Measurements from ENCODE around the gene COPS7A.
"Not testable (repeated sequence)": the region's sequence is repeated elsewhere in the genome, so short reads cannot be mapped to it uniquely, and the experiment has no call there.

COPS7A gene

DNA sequence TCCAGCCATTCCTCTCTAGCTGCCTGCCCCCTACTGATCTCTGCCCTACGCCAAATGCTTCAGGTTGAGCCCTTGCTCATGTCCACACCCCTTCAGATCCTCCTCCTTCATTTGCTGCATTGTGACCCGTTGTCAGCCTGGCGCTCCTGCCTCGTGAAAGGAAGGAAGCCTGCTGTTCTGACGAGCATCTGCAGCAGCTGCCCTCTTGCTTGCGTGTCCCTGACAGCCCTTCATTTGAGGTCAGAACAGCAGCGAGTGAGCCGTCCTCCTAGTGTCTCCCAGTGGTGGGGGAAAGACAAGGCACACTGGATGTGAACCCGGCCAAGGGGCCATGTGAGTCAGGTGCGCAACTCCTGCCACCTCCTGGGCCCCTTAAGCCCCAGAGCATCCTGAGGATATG, 20.2 kb upstream of the COPS7A start:
- DNase-seq, result peak; percentile 42

DNA sequence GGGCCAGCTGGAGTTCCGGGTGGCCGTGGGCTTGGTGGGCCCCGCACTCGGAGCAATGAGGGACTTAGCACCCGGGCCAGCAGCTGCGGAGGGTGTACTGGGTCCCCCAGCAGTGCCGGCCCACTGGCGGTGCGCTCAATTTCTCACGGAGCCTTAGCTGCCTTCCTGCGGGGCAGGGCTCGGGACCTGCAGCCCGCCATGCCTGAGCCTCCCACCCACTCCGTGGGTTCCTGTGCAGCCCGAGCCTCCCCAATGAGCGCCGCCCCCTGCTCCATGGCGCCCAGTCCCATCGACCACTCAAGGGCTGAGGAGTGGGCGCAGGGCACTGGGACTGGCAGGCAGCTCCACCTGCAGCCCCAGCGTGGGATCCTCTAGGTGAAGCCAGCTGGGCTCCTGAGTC, 15.5 kb upstream of the COPS7A start:
- DNase-seq, result not testable (repeated sequence)

DNA sequence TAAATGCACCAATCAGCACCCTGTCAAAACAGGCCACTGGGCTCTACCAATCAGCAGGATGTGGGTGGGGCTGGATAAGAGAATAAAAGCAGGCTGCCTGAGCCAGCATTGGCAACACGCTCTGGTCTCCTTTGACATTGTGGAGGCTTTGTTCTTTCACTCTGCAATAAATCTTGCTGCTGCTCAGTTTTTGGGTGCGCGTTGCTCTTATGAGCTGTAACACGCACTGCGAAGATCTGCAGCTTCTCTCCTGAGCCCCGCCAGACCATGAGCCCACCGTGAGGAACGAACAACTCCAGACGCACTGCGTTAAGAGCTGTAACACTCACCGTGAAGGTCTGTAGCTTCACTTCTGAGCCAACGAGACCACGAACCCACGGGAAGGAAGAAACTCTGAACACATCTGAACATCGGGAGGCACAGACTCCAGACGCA, 14.9 kb upstream of the COPS7A start:
- DNase-seq, result no peak

DNA sequence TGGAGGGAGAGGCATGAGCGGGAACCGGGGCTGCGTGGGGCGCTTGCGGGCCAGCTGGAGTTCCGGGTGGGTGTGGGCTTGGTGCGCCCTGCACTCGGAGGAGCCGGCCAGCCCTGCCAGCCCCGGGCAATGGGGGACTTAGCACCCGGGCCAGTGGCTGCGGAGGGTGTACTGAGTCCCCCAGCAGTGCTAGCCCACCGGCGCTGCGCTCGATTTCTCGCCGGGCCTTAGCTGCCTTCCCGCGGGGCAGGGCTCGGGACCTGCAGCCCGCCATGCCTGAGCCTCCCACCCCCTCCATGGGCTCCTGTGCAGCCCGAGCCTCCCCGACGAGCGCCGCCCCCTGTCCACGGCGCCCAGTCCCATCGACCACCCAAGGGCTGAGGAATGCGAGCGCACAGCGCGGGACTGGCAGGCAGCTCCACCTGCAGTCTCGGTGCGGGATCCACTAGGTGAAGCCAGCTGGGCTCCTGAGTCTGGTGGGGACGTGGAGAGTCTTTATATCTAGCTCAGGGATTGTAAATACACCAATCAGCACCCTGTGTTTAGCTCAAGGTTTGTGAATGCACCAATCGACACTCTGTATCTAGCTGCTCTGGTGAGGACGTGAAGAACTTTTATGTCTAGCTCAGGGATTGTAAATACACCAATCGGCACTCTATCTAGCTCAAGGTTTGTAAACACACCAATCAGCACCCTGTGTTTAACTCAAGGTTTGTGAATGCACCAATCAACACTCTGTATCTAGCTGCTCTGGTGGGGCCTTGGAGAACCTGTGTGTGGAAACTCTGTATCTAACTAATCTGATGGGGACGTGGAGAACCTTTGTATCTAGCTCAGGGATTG, 7.6 kb upstream of the COPS7A start:
- not testable (repeated sequence) for DNase-seq

DNA sequence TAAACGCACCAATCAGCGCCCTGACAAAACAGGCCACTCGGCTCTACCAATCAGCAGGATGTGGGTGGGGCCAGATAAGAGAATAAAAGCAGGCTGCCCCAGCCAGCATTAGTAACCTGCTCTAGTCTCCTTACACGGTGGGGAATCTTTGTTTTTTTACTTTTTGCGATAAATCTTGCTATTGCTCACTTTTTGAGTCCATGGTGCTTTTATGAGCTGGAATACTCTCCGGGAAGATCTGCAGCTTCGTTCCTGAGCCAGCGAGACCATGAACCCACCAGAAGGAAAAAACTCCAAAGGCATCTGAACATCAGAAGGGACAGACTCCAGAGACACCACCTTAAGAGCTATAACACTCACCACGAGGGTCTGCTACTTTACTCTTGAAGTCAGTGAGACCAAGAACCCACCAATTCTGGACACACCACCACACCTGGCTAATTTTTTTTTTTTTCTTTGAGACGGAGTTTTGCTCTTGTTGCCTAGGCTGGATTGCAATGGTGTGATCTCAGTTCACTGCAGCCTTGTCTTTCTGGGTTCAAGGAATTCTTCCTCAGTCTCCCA, 6.9 kb upstream of the COPS7A start:
- no peak for DNase-seq

DNA sequence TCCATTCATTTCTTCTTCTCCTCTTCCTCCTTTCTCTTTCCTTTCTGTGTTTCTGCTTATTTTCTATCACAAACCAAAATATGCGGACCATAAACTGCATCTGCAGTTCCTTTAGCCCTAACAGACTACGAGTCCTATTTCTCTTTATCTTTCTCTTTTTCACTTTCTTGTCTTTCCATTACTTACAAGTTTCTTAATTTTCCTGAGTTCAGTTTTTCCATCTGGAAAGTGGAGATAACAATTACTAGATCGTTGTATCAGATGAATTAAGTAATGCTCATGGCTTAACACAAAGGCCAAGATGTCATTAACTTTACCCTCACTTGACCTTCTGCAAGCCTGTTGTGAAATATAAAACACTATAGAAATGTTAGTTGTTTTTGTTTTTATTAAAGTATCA, 983 bp upstream of the COPS7A start:
- DNase-seq, result peak; percentile 64

DNA sequence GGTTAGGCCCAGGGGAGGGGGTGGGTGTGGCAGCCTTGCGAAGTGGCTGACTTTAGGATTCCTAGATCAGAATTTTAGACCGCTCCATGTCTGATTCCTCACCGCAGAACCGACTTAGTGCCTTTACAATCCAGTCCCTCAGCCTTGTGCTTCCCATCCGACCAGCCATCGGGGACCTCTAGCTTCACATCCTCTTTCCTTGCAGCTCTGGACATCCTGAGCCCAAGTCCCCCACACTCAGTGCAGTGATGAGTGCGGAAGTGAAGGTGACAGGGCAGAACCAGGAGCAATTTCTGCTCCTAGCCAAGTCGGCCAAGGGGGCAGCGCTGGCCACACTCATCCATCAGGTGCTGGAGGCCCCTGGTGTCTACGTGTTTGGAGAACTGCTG, 557 bp downstream of the COPS7A start:
- peak; percentile 78 for DNase-seq

DNA sequence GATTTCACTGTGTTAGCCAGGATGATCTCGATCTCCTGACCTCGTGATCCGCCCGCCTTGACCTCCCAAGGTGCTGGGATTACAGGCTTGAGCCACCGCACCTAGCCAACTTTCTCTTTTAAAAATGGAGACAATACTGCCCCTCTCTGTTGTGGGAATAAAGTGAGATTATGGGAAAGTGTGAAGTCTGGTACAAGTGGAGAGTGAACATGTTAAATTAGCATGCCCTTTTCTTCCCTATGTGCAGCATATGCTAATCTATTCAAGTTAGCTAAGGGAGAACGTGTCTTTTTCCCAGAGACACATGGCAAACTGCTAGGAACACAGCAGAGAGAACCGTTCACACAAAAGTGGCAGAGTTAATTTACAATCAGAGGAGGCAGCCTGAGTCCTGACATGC, 1.5 kb downstream of the COPS7A start:
- no peak for DNase-seq

DNA sequence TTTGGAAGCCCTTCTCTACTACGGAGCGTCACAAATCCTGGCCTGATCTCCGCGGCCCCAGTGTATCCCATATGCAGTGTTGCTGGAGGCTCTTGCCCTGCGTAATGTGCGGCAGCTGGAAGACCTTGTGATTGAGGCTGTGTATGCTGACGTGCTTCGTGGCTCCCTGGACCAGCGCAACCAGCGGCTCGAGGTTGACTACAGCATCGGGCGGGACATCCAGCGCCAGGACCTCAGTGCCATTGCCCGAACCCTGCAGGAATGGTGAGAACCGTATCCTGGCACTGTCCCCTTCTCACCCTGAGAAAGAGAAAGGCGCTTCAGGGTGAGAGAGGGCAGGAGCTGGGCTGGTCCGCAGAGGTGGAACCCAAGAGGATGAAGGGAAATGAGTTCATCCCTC, 5.3 kb downstream of the COPS7A start:
- DNase-seq, result no peak

DNA sequence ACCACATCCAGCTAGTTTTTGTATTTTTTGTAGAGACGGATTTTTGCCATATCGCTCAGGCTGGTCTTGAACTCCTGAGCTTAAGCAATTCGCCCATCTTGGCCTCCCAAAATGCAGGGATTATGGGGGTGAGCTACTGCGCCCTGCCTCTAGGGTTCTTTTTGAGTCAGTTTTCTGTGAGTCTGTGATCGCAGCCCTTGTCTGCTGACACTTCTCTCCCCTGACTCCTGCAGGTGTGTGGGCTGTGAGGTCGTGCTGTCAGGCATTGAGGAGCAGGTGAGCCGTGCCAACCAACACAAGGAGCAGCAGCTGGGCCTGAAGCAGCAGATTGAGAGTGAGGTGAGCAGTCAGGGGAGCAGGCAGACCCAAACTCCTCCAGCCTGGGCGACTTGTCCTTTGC, 6.3 kb downstream of the COPS7A start:
- DNase-seq, result no peak

DNA sequence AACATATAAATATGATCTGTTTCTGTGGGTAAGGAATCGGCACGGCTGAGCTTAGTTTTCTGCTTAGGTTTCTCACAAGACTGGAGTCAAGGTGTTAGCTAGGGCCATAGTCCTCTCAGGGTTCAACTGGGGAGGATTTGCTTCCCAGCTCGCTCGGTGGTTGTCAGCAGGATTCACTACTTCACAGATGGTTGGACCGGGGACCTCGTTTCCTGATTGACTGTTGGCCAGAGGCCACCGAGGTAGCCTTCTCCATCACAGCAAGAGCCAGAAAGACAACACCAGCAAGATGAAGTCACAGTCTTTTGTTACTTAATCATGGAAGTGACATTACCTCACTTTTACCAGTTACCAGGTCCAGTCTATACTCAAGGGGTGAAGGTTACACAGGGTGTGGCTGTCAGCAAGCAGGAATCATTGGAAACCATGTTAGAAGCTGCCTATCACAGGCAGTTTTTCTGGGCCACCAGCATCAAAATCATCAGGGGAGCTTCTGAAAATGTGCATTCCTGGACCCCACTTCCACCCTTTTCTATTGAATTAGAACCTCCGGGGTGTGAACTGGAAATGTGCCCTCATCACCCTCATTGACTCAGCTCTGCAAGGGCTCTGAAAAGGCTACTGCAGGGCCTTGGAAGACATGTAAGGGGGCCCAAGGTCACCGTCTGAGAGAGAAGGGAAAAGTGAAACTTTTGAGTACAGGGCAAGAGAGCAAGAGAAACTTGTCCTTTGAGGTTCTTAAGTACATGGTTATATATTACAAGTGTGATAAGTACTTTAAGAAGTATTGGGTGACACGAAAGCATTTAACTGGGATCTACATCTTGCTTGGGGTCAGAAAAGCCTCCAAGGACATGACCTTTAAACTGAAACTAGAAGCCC, 10.9 kb downstream of the COPS7A start:
- no peak for DNase-seq

DNA sequence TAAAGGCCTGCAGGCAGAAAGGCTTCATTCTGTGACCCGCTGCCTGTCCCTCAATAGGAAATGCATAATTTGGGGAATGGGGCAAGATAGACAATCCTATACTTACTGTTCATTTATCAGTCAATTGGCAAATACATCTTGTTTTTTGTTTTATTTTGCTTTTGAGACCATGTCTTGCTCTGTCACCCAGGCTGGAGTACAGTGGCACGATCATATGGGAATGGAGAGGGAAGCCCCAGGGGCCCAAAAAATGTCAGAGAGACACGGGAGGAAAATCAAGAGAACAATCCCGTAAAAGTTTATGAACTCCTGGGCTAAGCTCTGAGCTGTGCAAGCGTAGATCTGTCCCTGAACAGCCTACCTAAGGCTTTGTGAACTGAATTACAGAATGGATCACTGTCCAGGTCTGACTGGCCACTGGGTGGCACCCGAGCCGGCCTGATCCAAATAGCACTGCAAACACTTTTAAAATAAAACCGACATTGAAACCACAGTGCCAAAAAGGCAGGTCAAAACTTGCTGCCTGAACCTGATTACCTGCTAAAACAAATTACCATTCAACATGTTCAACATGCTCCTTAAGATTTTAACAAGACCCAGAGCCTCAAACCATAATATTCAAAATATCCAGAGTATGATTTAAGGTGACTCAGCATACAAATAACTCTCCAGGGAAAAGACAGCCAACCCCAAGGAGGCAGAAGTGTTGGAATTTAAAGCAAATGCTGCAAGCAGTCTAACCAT, 11.8 kb downstream of the COPS7A start:
- peak; percentile 80 for DNase-seq

DNA sequence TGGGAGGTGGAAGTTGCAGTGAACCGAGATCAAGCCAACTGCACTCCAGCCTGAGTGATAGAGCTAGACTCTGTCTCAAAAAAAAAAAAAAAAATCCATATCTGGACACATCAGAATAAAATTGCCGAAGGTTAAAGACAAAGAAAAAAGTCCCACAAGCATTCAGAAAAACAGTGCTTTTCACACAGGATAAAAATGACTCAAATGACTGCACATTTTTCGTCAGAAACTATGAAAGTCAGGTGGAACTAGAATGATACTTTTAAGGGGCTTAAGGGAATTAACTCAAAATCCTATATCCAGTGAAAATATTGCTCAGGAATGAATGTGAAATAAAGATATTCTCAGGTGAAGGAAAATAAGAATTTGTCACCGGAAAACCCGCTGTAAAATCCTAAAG, 12.9 kb downstream of the COPS7A start:
- no peak for DNase-seq

DNA sequence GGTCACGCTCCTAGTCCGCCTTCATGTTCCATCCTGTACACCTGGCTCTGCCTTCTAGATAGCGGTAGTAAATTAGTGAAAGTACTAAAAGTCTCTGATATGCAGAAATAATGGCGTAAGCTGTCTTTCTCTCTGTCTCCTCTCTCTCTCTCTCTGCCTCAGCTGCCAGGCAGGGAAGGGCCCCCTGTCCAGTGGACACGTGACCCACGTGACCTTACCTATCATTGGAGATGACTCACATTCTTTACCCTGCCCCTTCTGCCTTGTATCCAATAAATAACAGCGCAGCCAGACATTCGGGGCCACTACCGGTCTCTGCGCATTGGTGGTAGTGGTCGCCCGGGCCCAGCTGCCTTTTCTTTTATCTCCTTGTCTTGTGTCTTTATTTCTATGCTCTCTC, 18.2 kb downstream of the COPS7A start:
- DNase-seq, result not testable (repeated sequence)

DNA sequence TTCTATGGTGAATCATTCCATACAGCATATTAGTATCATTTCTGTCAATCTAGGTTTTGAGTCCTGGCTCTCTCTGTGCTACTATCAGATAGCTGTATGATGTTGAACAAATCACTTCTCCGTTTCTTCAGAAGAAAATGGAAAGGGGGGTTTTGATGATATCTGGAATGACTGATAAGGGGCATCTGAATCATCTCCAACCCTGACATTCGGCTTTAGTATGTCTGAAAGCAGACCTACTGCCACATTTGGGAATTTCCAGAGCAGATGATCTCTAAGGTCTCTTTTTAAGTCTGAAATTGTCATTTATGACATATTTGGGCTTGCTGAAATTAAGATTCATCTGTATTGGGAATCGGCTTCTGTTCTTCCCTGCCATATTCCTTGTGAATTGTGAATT, 19.0 kb downstream of the COPS7A start:
- DNase-seq, result no peak

DNA sequence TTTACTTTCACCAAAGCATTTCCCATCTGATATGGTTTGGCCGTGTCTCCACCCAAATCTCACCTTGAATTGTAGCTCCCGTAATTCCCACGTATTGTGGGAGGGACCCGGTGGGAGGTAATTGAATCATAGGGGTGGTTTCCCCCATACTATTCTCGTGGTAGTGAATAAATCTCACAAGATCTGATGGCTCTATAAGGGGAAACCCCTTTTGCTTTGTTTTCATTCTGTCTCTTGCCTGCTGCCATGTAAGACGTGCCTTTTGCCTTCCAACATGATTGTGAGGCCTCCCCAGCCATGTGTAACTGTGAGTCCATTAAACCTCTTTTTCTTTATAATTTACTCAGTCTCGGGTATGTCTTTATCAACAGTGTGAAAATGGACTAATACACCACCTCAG, 19.5 kb downstream of the COPS7A start:
- not testable (repeated sequence) for DNase-seq

DNA sequence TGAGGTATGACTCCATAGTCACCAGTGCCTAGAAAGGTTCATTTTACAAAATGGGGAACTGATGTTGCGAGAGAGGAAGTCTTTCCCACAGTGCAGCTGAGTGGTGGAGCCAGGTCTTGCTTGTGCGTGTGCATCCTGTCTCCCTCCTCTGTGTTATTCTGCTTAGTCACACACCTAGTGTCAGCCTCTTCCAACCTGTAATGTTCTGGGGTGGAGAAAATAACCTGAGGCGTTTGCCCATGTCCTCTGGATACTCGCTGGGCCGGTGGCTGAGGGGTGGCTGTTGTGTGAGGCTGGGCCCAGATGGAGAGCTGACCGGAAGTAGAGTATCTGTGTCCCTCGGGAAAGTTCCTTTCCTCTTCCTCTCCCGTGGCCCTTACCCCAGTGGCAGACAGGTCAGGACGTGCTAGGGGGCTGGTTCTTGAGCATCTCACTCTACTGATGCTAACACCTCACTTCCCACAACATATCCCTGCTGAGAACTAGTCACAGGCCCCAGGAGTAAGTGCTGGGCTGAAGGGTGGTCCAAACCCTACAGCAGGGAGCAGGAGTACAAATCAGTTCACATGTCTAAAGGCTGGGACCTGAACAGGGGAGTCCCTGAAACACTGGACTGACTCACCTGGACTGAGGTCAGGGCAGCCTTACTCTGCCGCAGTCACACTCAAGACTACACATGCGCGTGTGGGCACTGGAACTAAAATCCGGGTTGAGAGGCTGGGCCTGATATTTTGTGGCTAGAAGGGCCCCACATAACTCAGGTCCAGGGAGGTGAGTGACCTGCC, 22.1 kb downstream of the COPS7A start:
- peak; percentile 46 for DNase-seq

DNA sequence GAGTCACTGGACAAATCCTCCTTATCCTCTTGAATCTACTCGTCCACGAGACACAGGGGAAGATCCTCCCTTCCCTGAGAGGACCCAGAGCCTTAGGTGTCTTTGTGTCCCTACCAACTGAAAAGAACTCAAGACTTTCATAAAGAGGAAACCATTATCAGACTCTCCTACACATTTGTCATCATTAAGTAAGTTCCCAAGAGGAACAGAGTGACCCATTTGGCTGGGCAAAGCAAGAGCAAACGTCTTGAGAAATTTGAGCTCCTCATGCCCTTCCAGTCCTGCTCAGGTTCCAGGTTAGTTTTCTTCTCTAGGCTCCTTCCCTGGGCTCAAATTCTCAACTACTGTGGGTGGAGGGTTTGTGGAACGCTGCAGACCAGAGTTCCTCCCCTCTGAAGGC, 23.4 kb downstream of the COPS7A start:
- DNase-seq, result no peak

DNA sequence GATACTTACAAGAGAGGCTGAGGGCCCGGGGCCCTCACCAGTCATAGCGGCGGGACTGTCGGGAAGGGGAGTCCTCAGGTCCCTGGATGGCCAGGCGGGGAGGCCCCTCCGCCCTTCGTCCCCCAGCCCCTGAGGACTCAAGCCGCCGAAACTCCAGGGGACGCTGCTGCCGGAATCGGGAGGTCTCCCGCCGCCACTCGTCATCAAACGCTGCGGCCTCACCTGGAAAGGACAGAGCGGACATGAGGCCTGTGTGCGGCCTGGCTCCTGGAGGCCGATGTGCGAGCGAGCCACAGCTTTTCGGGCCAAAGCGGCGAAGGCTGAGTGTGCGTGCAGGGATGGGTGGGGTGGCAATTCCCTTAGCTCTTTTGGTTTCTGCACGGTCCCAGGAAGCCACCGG, 24.9 kb downstream of the COPS7A start:
- DNase-seq, result no peak

DNA sequence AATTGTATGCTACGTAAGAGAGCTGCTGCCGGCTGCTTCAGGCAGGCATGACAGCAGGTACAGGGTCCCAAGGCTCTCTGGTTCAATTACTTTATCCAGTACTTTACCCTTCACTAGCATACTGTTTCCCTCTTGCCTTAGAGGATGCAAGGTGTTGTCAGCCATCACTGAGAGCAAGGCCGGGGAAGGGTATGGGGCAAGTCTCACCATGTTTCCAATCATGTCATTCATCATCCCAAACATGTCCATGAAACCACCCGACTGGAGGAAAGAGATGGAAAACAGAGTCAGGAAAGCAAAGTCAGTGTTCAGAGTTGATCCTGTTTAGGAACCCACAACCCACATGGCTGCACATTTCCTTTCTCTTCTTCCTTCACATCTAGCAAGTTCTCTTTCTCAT, 26.7 kb downstream of the COPS7A start:
- no peak for DNase-seq

DNA sequence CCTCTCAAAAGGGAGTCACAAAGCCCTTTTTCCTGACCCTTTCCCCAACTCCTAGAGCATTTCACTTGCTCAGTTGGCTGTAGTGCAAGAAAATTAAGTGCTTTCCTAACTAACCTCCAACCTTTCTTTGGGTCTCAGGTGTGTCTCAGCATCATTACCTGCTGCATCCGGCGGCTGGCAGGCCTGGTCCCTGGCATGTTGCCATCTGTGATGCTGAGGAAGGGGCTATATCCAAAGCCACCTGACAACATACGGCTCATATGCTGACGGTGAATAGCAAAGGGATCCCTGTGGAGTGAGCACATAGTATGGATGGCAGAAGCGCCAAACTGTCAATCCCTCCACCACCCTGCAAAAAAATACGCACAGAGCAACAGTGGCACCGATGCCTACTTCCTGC, 27.9 kb downstream of the COPS7A start:
- DNase-seq, result no peak
